ENCODE data around the gene RYR1. TPM values are rescaled to one million over a fixed set of nuclear protein-coding genes. Genes with fewer than 3 reads are reported as not detected.

Gene RYR1
- total RNA-seq, 1 experiment from 2014 or later = 4.1 TPM

DNA sequence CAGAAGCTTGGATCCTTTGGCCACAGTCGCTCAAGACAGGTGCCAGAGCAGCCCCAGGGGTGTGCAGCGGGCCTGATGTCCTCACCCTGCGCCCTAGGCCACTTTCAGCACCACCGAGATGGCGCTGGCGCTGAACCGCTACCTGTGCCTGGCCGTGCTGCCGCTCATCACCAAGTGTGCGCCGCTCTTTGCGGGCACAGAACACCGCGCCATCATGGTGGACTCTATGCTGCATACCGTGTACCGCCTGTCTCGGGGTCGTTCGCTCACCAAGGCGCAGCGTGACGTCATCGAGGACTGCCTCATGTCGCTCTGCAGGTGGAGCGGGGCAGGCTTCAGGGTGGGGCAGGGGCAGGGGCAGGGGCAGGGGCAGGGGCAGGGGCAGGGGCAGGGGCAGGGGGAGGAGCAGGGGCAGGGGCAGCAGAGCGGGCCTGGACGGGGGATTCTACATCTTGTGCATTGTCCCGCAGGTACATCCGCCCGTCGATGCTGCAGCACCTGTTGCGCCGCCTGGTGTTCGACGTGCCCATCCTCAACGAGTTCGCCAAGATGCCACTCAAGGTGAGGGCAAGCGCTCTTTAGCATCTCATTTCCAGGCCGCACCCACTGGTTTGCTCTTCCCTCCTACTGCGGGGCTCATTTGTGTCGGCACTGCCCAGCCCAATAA is 69.1 kb downstream of the RYR1 start:
- DNase-seq (ENCODE audit: low read depth, low spot score) (no peak), ATAC-seq (no peak)
- intact Hi-C loops (cut with micrococcal nuclease) = no loop called here
- Histone ChIP-seq H3K9me3 (ENCODE audit: control insufficient read depth in 1 of 2, insufficient read depth in 1 of 2, low read depth in 1 of 2, low read length in 2 of 2) (no peaks in the 10 kb centered on the region), H3K79me2 (ENCODE audit: insufficient read depth, low read length) (no peaks in the 10 kb centered on the region), H3K4me2 (ENCODE audit: low read length) (no peak overlapping the region), H3K9ac (ENCODE audit: low read length) (no peak overlapping the region), H3K4me3 (replicated peaks in 1 of 2; ENCODE audit: low read depth in 1 of 2, low read length in 2 of 2) (no peak overlapping the region), H4K20me1 (ENCODE audit: insufficient read depth) (no peaks in the 10 kb centered on the region), H3K4me1 (ENCODE audit: control insufficient read depth in 1 of 2, insufficient read depth in 2 of 2, low read length in 2 of 2) (peaks cover 6 to 12% of the 10 kb centered on the region in 2 experiments), H3K27ac (ENCODE audit: low read depth, low read length) (no peak overlapping the region), H3K36me3 (ENCODE audit: control insufficient read depth in 1 of 2, insufficient read depth in 2 of 2, low read length in 2 of 2) (no peaks in the 10 kb centered on the region), H3K27me3 (ENCODE audit: insufficient read depth, low read length) (no peaks in the 10 kb centered on the region), H2AFZ (ENCODE audit: low read depth, low read length, poor library complexity, severe bottlenecking) (no peak overlapping the region), H3K9me2 (ENCODE audit: insufficient read depth) (no peaks in the 10 kb centered on the region)
- no TSS peak for BruUV-seq (replicated peaks)
- no peak for TF ChIP-seq ELF1 (IDR thresholded peaks at IDR 0.05; ENCODE audit: borderline replicate concordance, low read depth)
- TF ChIP-seq TCF7L2 (IDR thresholded peaks at IDR 0.05; ENCODE audit: borderline replicate concordance, extremely low read depth, insufficient read depth, insufficient read length) = no peak
- TF ChIP-seq, protein P1, sequence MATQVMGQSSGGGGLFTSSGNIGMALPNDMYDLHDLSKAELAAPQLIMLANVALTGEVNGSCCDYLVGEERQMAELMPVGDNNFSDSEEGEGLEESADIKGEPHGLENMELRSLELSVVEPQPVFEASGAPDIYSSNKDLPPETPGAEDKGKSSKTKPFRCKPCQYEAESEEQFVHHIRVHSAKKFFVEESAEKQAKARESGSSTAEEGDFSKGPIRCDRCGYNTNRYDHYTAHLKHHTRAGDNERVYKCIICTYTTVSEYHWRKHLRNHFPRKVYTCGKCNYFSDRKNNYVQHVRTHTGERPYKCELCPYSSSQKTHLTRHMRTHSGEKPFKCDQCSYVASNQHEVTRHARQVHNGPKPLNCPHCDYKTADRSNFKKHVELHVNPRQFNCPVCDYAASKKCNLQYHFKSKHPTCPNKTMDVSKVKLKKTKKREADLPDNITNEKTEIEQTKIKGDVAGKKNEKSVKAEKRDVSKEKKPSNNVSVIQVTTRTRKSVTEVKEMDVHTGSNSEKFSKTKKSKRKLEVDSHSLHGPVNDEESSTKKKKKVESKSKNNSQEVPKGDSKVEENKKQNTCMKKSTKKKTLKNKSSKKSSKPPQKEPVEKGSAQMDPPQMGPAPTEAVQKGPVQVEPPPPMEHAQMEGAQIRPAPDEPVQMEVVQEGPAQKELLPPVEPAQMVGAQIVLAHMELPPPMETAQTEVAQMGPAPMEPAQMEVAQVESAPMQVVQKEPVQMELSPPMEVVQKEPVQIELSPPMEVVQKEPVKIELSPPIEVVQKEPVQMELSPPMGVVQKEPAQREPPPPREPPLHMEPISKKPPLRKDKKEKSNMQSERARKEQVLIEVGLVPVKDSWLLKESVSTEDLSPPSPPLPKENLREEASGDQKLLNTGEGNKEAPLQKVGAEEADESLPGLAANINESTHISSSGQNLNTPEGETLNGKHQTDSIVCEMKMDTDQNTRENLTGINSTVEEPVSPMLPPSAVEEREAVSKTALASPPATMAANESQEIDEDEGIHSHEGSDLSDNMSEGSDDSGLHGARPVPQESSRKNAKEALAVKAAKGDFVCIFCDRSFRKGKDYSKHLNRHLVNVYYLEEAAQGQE (IDR thresholded peaks at IDR 0.05; ENCODE audit: low read depth) = no peak
- no peak for TF ChIP-seq EZH2phosphoT487 (IDR thresholded peaks at IDR 0.05; ENCODE audit: borderline replicate concordance)
- TF ChIP-seq ZNF274 (IDR thresholded peaks at IDR 0.05; ENCODE audit: low read depth, low read length) = no peak
- no peak for TF ChIP-seq JUND (IDR thresholded peaks at IDR 0.05)
- TF ChIP-seq CEBPB (IDR thresholded peaks at IDR 0.05; ENCODE audit: low read depth) = no peak
- no peak for TF ChIP-seq RAD21 (IDR thresholded peaks at IDR 0.05; ENCODE audit: low read depth)
- no peak for TF ChIP-seq POLR2AphosphoS5 (IDR thresholded peaks at IDR 0.05; ENCODE audit: low read depth, low read length)
- no peak for TF ChIP-seq EZH2 (IDR thresholded peaks at IDR 0.05)
- ChIA-PET POLR2A (no interaction called here), RAD21 (ENCODE audit: low non-redundant PET in 1 of 2, low total read pairs in 2 of 2, uncharacterized antibody in 2 of 2, unreplicated experiment in 2 of 2) (no interaction called here), CTCF (no interaction called here)

Measured in HCT116 (cell line).